ENCODE results near the gene CERK.
"Not testable (repeated sequence)": the region's sequence is repeated elsewhere in the genome, so short reads cannot be mapped to it uniquely, and the experiment has no call there.

CERK gene

DNA sequence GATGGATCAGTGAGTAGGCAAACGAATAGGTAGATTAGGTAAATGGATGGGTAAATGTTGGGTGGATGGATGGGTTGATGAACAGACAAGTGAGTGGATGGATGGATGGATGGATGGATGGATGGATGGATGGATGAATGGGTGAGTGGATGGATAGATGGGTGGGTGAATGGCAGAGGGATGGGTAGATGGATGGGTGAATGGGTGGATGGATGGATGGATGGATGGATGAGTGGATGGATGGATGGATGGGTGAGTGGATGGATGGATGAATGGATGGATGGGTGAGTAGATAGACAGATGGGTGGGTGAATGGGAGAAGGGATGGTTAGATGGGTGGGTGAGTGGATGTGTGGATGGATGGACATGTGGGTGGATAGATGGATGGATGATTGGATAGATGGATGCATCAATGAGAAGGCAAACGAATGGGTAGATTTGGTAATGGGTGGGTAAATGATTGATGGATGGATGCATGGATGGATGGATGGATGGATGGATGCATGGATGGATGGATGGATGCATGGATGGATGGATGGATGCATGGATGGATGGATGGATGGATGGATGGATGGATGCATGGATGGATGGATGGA lies 89.7 kb downstream of the CERK start:
- DNase-seq (ENCODE audit: low read depth, low spot score), result not testable (repeated sequence)

DNA sequence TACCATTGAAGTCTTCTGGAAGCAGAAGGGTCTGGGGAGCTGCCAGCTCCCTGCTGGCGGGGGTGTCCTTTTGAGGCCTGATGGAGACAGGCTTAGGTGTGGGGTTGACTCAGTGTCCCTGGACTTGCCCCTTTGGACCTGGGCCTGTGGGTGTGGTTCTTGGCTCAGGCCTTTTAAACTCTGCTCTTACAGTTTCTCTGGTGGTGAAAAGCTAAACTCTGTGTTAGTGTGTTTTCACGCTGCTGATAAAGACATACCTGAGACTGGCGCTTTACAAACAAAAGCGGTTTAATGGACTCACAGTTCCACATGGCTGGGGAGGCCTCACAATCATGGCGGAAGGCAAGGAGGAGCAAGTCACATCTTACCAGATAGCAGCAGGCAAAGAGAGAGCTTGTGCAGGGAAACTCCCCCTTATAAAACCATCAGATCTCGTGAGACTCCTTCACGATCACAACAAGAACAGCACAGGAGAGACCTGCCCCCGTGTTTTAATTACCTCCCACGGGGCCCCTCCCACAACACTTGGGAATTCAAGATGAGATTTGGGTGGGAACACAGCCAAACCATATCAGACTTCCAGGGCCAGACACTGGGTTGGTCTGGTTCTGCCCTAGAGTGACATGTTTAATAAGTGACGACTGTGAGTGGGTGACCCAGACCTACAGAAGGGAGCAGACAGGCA lies 91.4 kb downstream of the CERK start:
- DNase-seq (ENCODE audit: low read depth, low spot score), result no peak

DNA sequence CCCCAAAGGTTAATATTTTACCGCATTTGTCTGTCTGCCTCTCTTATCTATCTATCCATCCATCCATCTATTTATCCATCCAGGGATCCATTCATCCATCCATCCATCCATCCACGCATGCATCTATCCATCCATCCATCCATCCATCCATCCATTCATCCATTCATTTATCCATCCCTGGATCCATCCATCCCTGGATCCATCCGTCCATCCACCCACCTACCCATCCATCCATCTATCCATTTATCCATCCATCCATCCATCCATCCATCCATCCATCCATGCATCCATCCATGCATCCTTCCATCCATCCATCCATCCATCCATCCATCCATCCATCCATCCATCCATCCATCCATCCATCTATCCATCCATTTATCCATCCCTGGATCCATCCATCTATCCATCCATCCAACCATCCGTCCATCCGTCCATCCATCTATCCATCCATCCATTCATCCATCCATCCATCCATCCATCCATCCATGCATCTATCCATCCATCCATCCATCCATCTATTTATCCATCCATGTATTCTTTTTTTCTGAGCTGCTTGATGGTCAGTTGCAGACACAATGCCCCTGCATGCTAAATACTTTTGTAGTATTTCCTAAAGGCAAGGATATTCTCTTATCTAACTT lies 95.1 kb downstream of the CERK start:
- DNase-seq (ENCODE audit: low read depth, low spot score), result not testable (repeated sequence)

DNA sequence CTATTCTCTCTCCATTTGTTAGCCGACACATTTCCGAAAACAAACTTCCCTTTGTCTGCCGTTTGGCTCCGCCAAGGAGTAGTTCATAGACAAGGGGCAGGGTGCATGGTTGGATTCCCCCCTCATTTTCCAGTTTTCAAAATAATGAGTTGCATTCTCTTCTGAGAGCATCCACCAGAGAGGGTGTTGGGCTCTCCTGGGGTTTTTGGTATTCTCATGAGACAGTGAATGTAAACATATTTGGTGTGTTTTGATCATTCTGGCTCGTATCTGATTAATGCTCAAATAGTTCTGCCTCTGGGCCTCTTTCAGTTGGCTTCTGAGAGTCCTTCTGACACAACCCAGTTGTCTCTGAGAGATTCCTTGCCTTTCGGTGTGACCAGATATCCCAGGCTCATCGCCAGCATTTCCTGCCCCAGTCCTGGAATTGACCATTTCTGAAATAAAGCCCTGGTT lies 96.2 kb downstream of the CERK start:
- DNase-seq (ENCODE audit: low read depth, low spot score), result no peak

DNA sequence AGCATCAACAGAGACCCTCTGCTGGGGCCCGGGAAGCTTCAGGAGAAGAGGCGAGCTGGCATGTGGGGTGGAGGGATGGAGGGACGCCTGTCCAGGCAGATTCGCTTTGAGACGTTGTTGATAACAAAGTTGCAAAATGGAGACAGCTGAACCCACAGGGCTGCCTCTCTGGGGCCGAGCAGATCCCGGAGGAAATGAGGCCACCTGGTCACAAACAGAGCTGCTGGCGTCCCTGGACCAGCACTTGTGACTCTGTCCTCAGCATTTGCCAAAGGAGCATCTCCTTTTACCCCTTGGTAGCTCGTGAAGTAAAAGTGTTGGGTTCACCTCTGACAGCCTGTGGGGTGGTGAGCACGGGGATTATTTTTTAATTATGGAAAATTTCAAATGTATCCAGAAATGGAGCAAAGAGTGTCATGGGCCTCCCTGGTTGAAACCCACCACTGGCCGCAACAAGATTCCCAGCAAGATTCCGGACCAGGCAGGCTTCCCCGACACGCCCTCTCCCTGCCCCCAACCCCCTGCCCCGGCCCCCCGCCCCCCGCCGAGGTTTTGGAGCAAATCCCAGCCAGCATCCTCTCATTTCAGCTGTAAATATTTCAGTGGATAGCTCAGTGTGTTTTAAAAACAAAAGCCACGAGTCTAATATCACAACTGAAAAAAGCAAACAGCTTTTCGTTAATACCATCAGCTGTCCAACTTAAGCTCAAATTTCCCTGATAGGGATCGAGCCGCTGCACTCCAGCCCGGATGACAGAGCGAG lies 97.6 kb downstream of the CERK start:
- no peak for DNase-seq (ENCODE audit: low read depth, low spot score)

DNA sequence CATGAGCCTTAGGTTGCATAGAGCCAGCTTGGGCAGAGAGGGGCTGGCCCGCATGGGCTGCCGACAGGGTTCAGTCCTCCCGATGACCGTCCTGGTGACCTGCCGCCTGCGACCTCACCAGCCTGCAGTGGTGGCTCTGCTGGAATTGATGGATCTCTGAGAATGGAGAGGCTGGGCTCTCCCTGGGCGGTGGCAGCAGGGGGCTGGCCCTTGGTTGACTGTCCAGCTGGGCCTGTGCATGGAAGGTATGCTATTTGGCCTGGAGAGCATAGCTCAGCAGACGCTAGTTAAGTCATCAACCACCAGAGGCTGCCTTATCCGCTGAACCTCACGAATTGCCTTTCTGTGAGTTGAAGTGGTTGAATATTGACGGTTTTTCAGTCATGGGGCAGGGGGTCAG lies 98.2 kb downstream of the CERK start:
- no peak for DNase-seq (ENCODE audit: low read depth, low spot score)

DNA sequence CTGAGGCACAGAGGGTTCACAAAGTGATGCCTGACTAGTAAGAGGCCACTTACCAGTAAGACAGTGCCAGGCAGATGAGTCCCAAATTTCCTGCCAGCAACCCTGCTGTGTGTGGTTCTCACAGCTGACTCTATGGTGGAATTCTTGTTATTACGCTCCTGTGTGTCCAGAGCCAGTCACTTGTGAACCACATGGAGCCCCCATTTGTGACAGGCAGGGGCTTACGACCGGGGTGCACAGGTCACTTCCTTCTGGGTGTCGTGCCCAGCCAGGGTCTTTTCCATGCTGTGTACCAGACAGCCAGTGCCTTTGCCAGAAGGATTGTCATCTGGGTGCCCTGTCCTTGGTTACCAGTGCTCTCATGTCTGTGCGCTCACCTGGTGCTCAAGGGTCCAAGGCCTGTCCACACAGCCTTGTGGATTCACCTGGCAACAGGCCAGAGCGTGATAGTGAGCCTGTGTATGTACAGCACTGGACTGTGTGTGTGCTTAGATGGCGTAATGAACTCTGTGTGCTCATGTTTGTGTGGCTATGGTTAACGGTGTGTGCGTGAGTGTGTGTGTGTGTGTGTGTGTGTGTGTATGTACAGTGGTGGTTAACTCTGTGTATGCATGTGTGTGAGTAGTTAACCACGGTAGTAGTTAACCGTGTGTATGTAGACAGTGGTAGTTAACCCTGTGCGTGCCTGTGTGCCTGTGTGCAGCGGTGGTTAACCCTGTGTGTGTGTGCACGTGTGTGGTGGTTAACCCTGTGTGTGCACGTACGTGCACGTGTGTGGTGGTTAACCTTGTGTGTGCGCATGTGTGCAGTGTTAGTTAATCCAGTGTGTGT lies 99.2 kb downstream of the CERK start:
- no peak for DNase-seq (ENCODE audit: low read depth, low spot score)

DNA sequence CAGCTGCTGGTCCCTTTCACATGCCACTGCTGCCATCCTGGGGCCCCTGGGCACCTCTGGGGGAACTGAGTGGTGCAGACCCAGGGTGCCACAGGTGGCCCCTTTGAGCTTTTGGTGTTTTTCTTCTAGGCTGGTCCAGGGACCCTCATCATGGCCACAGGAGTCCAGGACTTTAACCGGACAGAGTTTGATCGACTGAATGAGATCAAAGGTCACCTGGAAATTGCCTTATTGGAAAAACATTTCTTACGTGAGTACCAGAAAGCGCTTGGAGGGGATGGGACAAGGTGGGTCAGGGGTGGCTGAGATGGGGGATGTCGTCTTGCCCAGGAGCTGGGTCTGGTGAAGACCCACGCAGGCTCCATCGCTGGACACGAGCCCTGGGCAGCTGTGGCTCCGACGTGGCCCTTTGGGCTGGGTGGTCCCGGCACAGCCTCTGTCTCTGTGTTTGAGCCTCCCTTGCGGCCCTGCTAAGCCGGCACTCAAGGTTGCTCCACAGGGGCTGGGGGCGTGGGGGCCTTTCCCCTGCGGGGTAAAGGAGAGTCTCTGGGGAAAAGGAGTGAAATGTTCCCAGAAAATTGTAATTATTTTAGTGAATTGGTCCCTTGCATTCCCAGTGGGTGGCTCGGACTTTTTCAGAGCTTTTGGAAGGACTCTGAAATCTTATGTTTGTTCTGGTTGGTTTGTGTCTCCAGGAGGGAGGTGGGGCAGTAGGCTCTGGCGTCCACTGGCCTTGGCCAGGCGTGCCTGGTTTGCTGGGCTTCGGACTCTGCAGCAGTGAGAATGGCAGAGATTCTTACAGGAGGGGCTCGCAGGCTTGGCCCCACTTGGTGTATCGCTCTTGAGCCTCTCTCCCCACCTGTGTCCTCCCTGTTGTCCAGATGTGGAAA lies 100.1 kb downstream of the CERK start:
- no peak for DNase-seq (ENCODE audit: low read depth, low spot score)

DNA sequence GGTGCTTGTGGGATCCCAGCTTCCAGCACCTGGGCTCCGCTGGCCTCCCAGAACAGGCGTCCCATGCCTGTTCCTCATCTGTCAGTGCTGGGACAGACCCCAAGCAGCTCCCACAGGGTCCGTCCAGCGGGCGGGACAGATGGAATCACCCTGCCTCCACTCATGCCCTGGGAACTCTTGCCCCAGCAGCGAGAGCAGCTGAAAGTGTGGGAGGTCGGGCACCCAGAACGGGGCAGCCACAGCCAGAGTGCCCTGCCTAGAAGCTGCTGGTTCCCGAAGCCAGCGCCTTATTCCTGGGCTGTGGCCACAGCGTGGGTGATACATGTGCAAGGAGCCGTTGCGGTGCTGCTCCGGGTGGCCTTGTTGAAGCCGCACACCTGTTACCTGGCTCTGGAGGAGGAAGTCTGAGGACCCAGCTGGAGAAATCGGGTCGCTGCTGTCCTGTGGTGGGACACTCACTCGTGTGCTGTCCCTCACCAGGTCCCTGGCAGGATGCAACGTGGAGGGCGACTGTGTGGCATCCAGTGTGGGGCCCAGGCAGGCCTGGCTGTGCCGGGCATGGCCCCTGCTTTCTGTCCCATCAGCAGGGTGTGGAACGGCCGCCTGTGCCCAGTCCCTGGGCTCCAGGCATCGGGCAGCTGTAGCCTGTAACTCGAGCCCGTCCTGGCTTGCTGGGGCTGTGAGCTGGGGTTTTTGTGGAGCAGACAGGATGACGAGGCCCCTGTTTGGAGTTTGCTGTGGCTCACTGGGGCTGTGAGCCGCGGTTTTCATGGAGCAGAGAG lies 101.6 kb downstream of the CERK start:
- no peak for DNase-seq (ENCODE audit: low read depth, low spot score)

DNA sequence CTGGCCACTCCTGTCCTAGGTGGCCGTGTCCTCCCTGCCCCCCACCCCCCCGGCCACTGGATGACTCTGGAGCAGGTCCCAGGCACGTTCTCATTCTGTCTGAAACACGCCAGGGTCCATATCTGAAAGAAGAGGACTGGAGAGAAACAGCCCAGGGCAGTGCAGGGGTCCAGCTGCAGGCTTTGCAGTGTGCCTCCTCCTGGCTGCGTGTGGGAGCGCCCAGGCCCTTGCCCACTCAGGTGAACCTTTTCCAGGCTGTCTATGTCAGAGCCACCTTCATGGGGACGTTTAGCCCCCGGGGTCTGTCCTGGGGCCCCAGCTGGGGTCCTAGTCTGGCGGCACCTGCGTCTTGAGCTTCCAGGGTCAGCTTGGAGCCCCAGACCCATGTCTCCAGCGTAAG lies 102.3 kb downstream of the CERK start:
- DNase-seq (ENCODE audit: low read depth, low spot score), result peak; percentile 48

DNA sequence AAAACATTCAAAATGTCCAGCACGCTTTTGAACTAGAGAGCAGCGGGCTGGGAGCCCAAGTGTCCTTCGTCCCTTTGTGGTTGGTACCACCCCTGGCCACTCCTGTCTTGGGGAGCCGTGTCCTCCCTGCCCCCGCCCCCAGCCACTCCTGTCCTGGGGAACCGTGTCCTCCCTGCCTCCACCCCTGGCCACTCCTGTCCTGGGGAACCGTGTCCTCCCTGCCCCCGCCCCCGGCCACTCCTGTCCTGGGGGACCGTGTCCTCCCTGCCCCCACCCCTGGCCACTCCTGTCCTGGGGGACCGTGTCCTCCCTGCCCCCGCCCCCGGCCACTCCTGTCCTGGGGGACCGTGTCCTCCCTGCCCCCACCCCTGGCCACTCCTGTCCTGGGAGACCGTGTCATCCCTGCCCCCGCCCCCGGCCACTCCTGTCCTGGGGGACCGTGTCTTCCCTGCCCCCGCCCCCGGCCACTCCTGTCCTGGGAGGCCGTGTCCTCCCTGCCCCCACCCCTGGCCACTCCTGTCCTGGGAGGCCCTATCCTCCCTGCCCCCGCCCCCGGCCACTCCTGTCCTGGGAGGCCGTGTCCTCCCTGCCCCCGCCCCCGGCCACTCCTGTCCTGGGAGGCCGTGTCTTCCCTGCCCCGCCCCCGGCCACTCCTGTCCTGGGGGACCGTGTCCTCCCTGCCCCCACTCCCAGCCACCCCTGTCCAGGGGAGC lies 102.9 kb downstream of the CERK start:
- not testable (repeated sequence) for DNase-seq (ENCODE audit: low read depth, low spot score)

Measured in ELF-1 (cell line).